Natural killer cell (primary cell): ENCODE results near the gene H6PD. TPM values are rescaled to one million over a fixed set of nuclear protein-coding genes. Genes with fewer than 3 reads are reported as not detected.

Experiments used
- ATAC-seq, 3 donors: fragments of 150-1000 bp in 2 of 3; fragments of 200-7000 bp in 1 of 3; cut with Tn5 transposase; 1 replicate in 1 of 3; 2 replicates in 2 of 3; pipeline ENCODE4 v1.10.0; 2021; ENCODE audit warnings: mild to moderate bottlenecking in 2 of 3, moderate library complexity in 2 of 3
- DNase-seq, 2 donors: peaks; one replicate each; pipeline versions ENCODE4 v3.0.0 to v3.0.0-alpha.2; 2013 to 2021; ENCODE audit warnings: mixed read lengths in 1 of 2
- H3K27ac ChIP-seq: one replicate; pipeline ENCODE4 v1.5.1; 2013; ENCODE audit warnings: mild to moderate bottlenecking, low read length
- H3K27me3 ChIP-seq: one replicate; pipeline ENCODE4 v1.6.1; 2013; ENCODE audit warnings: low read length; ENCODE audit not compliant: control insufficient read depth, insufficient read depth
- H3K36me3 ChIP-seq: one replicate; pipeline ENCODE4 v1.6.1; 2013; ENCODE audit warnings: low read length; ENCODE audit not compliant: control insufficient read depth, insufficient read depth
- H3K4me1 ChIP-seq: one replicate; pipeline ENCODE4 v1.6.1; 2013; ENCODE audit warnings: low read length; ENCODE audit not compliant: control insufficient read depth, insufficient read depth
- H3K4me3 ChIP-seq: one replicate; pipeline ENCODE4 v1.5.1; 2013; ENCODE audit warnings: low read length
- H3K9me3 ChIP-seq: one replicate; pipeline ENCODE4 v1.6.1; 2013; ENCODE audit warnings: low read length; ENCODE audit not compliant: control insufficient read depth, insufficient read depth
- H3K27ac Mint-ChIP-seq, 2 donors: one replicate each; pipeline ENCODE4 v1.8.0; 2022; ENCODE audit warnings: mild to moderate bottlenecking in 2 of 2, mixed read lengths in 2 of 2, moderate library complexity in 1 of 2
- H3K27me3 Mint-ChIP-seq, 2 donors: one replicate each; pipeline ENCODE4 v1.8.0; 2022; ENCODE audit warnings: low read depth in 2 of 2, mixed read lengths in 2 of 2
- H3K36me3 Mint-ChIP-seq: one replicate; pipeline ENCODE4 v1.8.0; 2022; ENCODE audit warnings: mixed read lengths
- H3K4me1 Mint-ChIP-seq, 2 donors: one replicate each; pipeline ENCODE4 v1.8.0; 2022; ENCODE audit warnings: mixed read lengths in 2 of 2
- H3K4me3 Mint-ChIP-seq: one replicate; pipeline ENCODE4 v1.8.0; 2022; ENCODE audit warnings: mild to moderate bottlenecking, moderate library complexity, mixed read lengths
- H3K9me3 Mint-ChIP-seq, 2 donors: one replicate each; pipeline ENCODE4 v1.8.0; 2022; ENCODE audit warnings: mixed read lengths in 2 of 2
- CTCF ChIP-seq: fragments of 200-600 bp; IDR thresholded peaks from one replicate; pipeline ENCODE4 v1.8.0; 2022; ENCODE audit warnings: antibody characterized with exemption
- WGBS: methylation state at CpG from one replicate; pipeline ENCODE4 v1.1.7; 2013; ENCODE audit warnings: missing lambda C conversion rate; ENCODE audit not compliant: insufficient coverage; 5-methylcytosine and 5-hydroxymethylcytosine counted together
- intact Hi-C: fragments of 100-400 bp; cut with micrococcal nuclease; formaldehyde crosslinking; loops from one replicate; pipeline ENCODE4 v1.14.2; 2022
- total RNA-seq, 4 donors: library from RNA; stranded (reverse); fragments of 120-200 nt in 1 of 4; gene quantifications; one replicate each; pipeline versions ENCODE4 v1.2.3 to v1.2.4, GENCODE V29; 2013 to 2022

Gene H6PD
- total RNA-seq, 3 donors from 2014 or later (not counting 1 experiment from before 2014, with no cell fraction given) = 24.3 to 37.1 (median 31.2) TPM

- TF ChIP-seq CTCF = no peak
- Histone ChIP-seq H3K9me3 (no peaks in the 10 kb centered on the region), H3K36me3 (peaks cover 32% of the 10 kb centered on the region), H3K27ac (no peak overlapping the region), H3K27me3 (no peaks in the 10 kb centered on the region), H3K4me3 (no peak overlapping the region), H3K4me1 (peaks cover 5% of the 10 kb centered on the region)
- no peaks in the 10 kb centered on the region for H3K36me3 Mint-ChIP-seq
- H3K9me3 Mint-ChIP-seq = no peaks in the 10 kb centered on the region
- intact Hi-C loops = no loop called here
- H3K27me3 Mint-ChIP-seq = no peaks in the 10 kb centered on the region
- peaks cover 18 to 47% of the 10 kb centered on the region in 2 donors for H3K4me1 Mint-ChIP-seq
- ATAC-seq (no peak), DNase-seq (no peak)
- 94% methylated on average over 33 of the region's 33 CpGs for WGBS
- no peak overlapping the region for H3K27ac Mint-ChIP-seq
- H3K4me3 Mint-ChIP-seq = no peak overlapping the region
Observed at GRCh38 chr1:9262096-9262986, 27.8 kb downstream of the H6PD start.

GRCh38 chr1:9263276-9263855 is 28.8 kb downstream of the H6PD start:
- no peaks in the 10 kb centered on the region for H3K27me3 Mint-ChIP-seq
- ATAC-seq = no peak
- Histone ChIP-seq H3K27me3 (no peaks in the 10 kb centered on the region), H3K4me3 (no peak overlapping the region), H3K4me1 (peaks cover 5% of the 10 kb centered on the region), H3K9me3 (no peaks in the 10 kb centered on the region), H3K27ac (no peak overlapping the region), H3K36me3 (peaks cover 30% of the 10 kb centered on the region)
- no peak for TF ChIP-seq CTCF
- no peaks in the 10 kb centered on the region for H3K36me3 Mint-ChIP-seq
- WGBS = 95% methylated on average over 26 of the region's 26 CpGs
- DNase-seq = no peak
- no peaks in the 10 kb centered on the region for H3K9me3 Mint-ChIP-seq
- no peak overlapping the region for H3K4me3 Mint-ChIP-seq
- peaks cover 14 to 38% of the 10 kb centered on the region in 2 donors for H3K4me1 Mint-ChIP-seq
- intact Hi-C loops = no loop called here
- H3K27ac Mint-ChIP-seq = no peak overlapping the region

- no peaks in the 10 kb centered on the region for H3K9me3 Mint-ChIP-seq
- Histone ChIP-seq H3K9me3 (no peaks in the 10 kb centered on the region), H3K36me3 (peaks cover 29% of the 10 kb centered on the region), H3K4me1 (peaks cover 5% of the 10 kb centered on the region), H3K27ac (no peak overlapping the region), H3K27me3 (no peaks in the 10 kb centered on the region), H3K4me3 (no peak overlapping the region)
- 94% methylated on average over 50 of the region's 50 CpGs for WGBS
- intact Hi-C loops = no loop called here
- no peak for TF ChIP-seq CTCF
- no peak for ATAC-seq
- peaks cover 8 to 32% of the 10 kb centered on the region in 2 donors for H3K4me1 Mint-ChIP-seq
- no peaks in the 10 kb centered on the region for H3K27me3 Mint-ChIP-seq
- H3K27ac Mint-ChIP-seq = peak overlapping the region in 1 of 2 donors; percentile 48
- H3K4me3 Mint-ChIP-seq = no peak overlapping the region
- DNase-seq = no peak
- H3K36me3 Mint-ChIP-seq = no peaks in the 10 kb centered on the region
Observed at GRCh38 chr1:9263984-9264872, 29.7 kb downstream of the H6PD start.
